Neuronal stem cell (in vitro differentiated cells): ENCODE data around the gene ARMH3.
A peak's percentile ranks its signal among the peaks of the same experiment; 100 is the strongest.
"Not testable (repeated sequence)": the region's sequence is repeated elsewhere in the genome, so short reads cannot be mapped to it uniquely, and the experiment has no call there.

Experiments used
- DNase-seq: peaks from one replicate; pipeline ENCODE4 v3.0.0-alpha.2; 2013; ENCODE audit warnings: low spot score
- H2AFZ ChIP-seq: one replicate; pipeline ENCODE4 v1.6.1; 2013; ENCODE audit warnings: mild to moderate bottlenecking, low read length, inconsistent platforms
- H2AK5ac ChIP-seq: 2 replicates; pipeline ENCODE4 v1.6.1; 2013; ENCODE audit warnings: low read depth, mild to moderate bottlenecking, inconsistent platforms, low read length, moderate library complexity, mixed read lengths
- H2BK120ac ChIP-seq: 2 replicates; pipeline ENCODE4 v1.6.1; 2013; ENCODE audit warnings: low read depth, mild to moderate bottlenecking, inconsistent platforms, low read length, moderate library complexity, mixed read lengths
- H2BK12ac ChIP-seq: one replicate; pipeline ENCODE4 v1.6.1; 2013; ENCODE audit warnings: low read length, inconsistent platforms
- H2BK15ac ChIP-seq: 2 replicates; pipeline ENCODE4 v1.6.1; 2013; ENCODE audit warnings: mild to moderate bottlenecking, low read length, inconsistent platforms, mixed read lengths
- H2BK5ac ChIP-seq: one replicate; pipeline ENCODE4 v1.6.1; 2013; ENCODE audit warnings: inconsistent platforms, mild to moderate bottlenecking, low read length, moderate library complexity
- H3K14ac ChIP-seq: one replicate; pipeline ENCODE4 v1.6.1; 2013; ENCODE audit warnings: low read length, inconsistent platforms
- H3K18ac ChIP-seq: 2 replicates; pipeline ENCODE4 v1.6.1; 2013; ENCODE audit warnings: low read length, inconsistent platforms
- H3K23ac ChIP-seq: 2 replicates; pipeline ENCODE4 v1.6.1; 2013; ENCODE audit warnings: low read depth, mild to moderate bottlenecking, mixed read lengths, low read length, inconsistent platforms; ENCODE audit not compliant: poor library complexity
- H3K27ac ChIP-seq: replicated peaks from 3 replicates; pipeline ENCODE4 v1.5.1; 2013; ENCODE audit warnings: low read length, inconsistent platforms
- H3K27me3 ChIP-seq, 3 experiments: 2 replicates each; pipeline ENCODE4 v1.6.1; 2013; ENCODE audit warnings: low read length in 3 of 3, mild to moderate bottlenecking in 2 of 3, inconsistent platforms in 1 of 3, low read depth in 1 of 3, mixed read lengths in 1 of 3, moderate library complexity in 1 of 3; ENCODE audit not compliant: control insufficient read depth in 3 of 3, insufficient read depth in 3 of 3
- H3K36me3 ChIP-seq, 2 donors: replicated peaks in 1 of 2; 2 replicates each; pipeline ENCODE4 v1.6.1; 2013; ENCODE audit warnings: low read length in 2 of 2; ENCODE audit not compliant: control insufficient read depth in 2 of 2, insufficient read depth in 2 of 2
- H3K4ac ChIP-seq: 2 replicates; pipeline ENCODE4 v1.6.1; 2013; ENCODE audit warnings: inconsistent platforms, mild to moderate bottlenecking, low read length, moderate library complexity
- H3K4me1 ChIP-seq, 2 donors: 1 replicate in 1 of 2; 2 replicates in 1 of 2; pipeline ENCODE4 v1.6.1; 2013; ENCODE audit warnings: low read length in 2 of 2, low read depth in 1 of 2; ENCODE audit not compliant: control insufficient read depth in 2 of 2, insufficient read depth in 1 of 2
- H3K4me2 ChIP-seq: one replicate; pipeline ENCODE4 v1.6.1; 2013; ENCODE audit warnings: mild to moderate bottlenecking, low read length, inconsistent platforms; ENCODE audit not compliant: insufficient read depth, poor library complexity, severe bottlenecking
- H3K4me3 ChIP-seq, 2 donors: 2 replicates each; pipeline ENCODE4 v1.5.1; 2013; ENCODE audit warnings: low read length in 2 of 2, mild to moderate bottlenecking in 2 of 2, inconsistent platforms in 1 of 2, moderate library complexity in 1 of 2
- H3K79me1 ChIP-seq: one replicate; pipeline ENCODE4 v1.6.1; 2013; ENCODE audit warnings: low read depth, mild to moderate bottlenecking, inconsistent platforms, low read length, moderate library complexity
- H3K9ac ChIP-seq: one replicate; pipeline ENCODE4 v1.6.1; 2013; ENCODE audit warnings: mild to moderate bottlenecking, low read depth, low read length, inconsistent platforms; ENCODE audit not compliant: poor library complexity
- H3K9me3 ChIP-seq, 2 donors: replicated peaks in 1 of 2; 2 replicates each; pipeline versions ENCODE3 to v1.6.1; 2013; ENCODE audit warnings: low read length in 2 of 2, mild to moderate bottlenecking in 2 of 2, inconsistent platforms in 1 of 2, low read depth in 1 of 2, mixed read lengths in 1 of 2, moderate library complexity in 1 of 2; ENCODE audit not compliant: control insufficient read depth in 2 of 2, insufficient read depth in 1 of 2
- H4K8ac ChIP-seq: one replicate; pipeline ENCODE4 v1.6.1; 2013; ENCODE audit warnings: low read depth, mild to moderate bottlenecking, inconsistent platforms, low read length, moderate library complexity
- H4K91ac ChIP-seq: one replicate; pipeline ENCODE4 v1.6.1; 2013; ENCODE audit warnings: low read length, low read depth, mild to moderate bottlenecking, inconsistent platforms; ENCODE audit not compliant: poor library complexity
- WGBS, 2 donors: extraction: QIAGEN DNeasy Blood & Tissue Kit; methylation state at CpG; one replicate each; pipeline ENCODE4 v1.1.7; 2013; ENCODE audit warnings: missing lambda C conversion rate in 2 of 2, mixed read lengths in 1 of 2; ENCODE audit not compliant: insufficient read length in 2 of 2, insufficient replicate concordance in 1 of 2; ENCODE audit errors: extremely low coverage in 2 of 2; 5-methylcytosine and 5-hydroxymethylcytosine counted together

ARMH3 gene

DNA sequence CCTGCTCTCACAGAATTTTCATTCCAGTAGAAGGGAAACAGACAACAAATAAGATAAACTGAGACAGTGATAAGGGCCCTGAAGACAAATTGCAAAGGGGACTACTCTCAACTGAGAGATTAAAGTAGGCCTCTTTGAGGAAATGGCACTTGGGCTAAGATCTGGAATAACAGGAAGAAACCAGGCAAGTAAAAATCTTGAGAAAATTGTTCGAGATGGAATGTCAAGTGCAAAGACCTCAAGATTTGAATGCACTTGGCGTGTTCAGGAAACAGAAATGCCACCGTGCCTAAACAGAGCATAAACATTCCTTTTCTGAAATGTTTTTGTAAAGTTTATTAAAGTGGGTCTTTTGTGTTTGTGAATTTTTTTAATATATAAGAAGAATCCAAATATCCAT is 10.7 kb downstream of the ARMH3 start:
- H2BK5ac ChIP-seq = no peak overlapping the region
- no peak overlapping the region for H3K14ac ChIP-seq
- H3K4me1 ChIP-seq = no peaks in the 10 kb centered on the region
- no peak overlapping the region for H2BK120ac ChIP-seq
- H3K79me1 ChIP-seq = peaks cover 4% of the 10 kb centered on the region
- H3K36me3 ChIP-seq = no peaks in the 10 kb centered on the region
- no peak overlapping the region for H2AK5ac ChIP-seq
- no peak overlapping the region for H3K4me2 ChIP-seq
- H3K27me3 ChIP-seq = no peaks in the 10 kb centered on the region
- H3K4me3 ChIP-seq = no peak overlapping the region
- WGBS, 2 donors = no CpG with 5 or more reads among the region's 3 CpGs
- H3K18ac ChIP-seq = no peak overlapping the region
- H4K91ac ChIP-seq = no peak overlapping the region
- H3K9me3 ChIP-seq = no peaks in the 10 kb centered on the region
- H3K27ac ChIP-seq = no peak overlapping the region
- H3K9ac ChIP-seq = no peak overlapping the region
- H4K8ac ChIP-seq = no peak overlapping the region
- H2BK15ac ChIP-seq = no peak overlapping the region
- H2AFZ ChIP-seq = no peak overlapping the region
- H3K4ac ChIP-seq = no peak overlapping the region
- H3K23ac ChIP-seq = no peak overlapping the region
- H2BK12ac ChIP-seq = no peak overlapping the region
- no peak for DNase-seq

DNA sequence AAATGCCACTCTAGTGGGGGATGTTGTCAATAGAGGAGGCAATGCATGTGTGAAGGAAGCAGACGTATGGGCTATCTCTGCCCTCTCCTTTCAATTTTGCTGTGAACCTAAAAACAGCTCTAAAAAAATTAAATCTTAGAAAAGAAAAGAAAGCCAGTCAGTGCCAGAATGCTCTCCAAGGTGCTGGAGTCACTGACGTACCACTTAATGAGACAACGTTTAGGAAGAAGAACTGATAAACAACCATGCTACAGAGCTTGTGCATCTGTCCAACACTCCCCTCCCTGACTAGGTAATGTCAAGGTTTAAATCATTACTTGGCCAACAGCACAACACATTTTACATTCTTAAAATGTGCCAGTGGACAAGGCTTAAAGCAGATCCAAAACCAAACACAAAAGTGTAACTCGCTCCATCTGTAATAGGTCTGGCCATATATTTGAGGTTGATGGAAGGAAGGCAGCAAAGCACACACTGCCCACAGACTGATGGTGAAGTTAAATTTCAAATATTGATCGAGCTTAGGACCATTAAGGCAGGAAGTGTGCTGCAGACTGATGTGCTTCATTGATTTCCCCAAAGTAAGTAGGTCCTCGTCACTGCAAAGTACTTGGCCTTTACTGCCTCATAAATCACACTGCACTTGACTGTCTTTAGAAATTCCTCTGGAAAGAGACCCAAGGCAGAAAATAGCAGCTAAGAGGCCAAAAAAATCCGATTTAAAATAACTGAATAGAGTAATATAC is 15.5 kb downstream of the ARMH3 start:
- Histone ChIP-seq H3K27me3 (no peaks in the 10 kb centered on the region), H3K18ac (no peak overlapping the region), H3K27ac (no peak overlapping the region), H2BK120ac (no peak overlapping the region), H3K23ac (no peak overlapping the region), H4K8ac (no peak overlapping the region), H3K79me1 (peaks cover 6% of the 10 kb centered on the region), H3K4me3 (no peak overlapping the region), H3K9me3 (no peaks in the 10 kb centered on the region), H2BK5ac (no peak overlapping the region), H3K14ac (no peak overlapping the region), H2BK12ac (no peak overlapping the region), H2AFZ (no peak overlapping the region), H3K36me3 (peaks cover 2 to 26% of the 10 kb centered on the region in 2 donors), H3K4me2 (no peak overlapping the region), H3K4ac (no peak overlapping the region), H3K9ac (no peak overlapping the region), H3K4me1 (no peaks in the 10 kb centered on the region), H2AK5ac (no peak overlapping the region), H4K91ac (no peak overlapping the region), H2BK15ac (no peak overlapping the region)
- no peak for DNase-seq
- WGBS, 2 donors = no CpG with 5 or more reads among the region's 7 CpGs

DNA sequence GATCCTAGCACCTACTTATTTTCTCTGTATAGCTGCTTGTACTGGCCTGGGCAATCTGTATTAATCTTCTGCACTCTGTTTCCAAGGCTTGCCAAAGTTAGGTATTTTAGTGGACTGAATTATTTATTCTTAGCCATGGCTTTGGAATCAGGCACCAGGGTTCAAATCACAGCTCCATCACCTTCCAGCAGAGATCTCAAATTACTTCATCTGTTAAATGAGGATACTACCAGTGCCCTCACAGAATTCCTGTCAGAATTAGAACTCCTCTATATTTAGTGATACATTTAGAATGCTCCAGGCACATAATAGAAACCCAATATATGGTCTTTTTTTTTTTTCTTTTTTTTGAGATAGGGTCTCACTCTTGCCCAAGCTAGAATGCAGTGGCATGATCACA is 17.6 kb downstream of the ARMH3 start:
- Histone ChIP-seq H2AK5ac (no peak overlapping the region), H2BK5ac (no peak overlapping the region), H3K23ac (no peak overlapping the region), H2BK120ac (no peak overlapping the region), H2AFZ (no peak overlapping the region), H4K8ac (no peak overlapping the region), H3K4me3 (no peak overlapping the region), H2BK15ac (no peak overlapping the region), H3K9ac (no peak overlapping the region), H3K4ac (no peak overlapping the region), H3K27me3 (no peaks in the 10 kb centered on the region), H3K9me3 (no peaks in the 10 kb centered on the region), H3K27ac (no peak overlapping the region), H3K4me2 (no peak overlapping the region), H3K14ac (no peak overlapping the region), H2BK12ac (no peak overlapping the region), H3K79me1 (peaks cover 6% of the 10 kb centered on the region), H4K91ac (no peak overlapping the region), H3K4me1 (no peaks in the 10 kb centered on the region), H3K36me3 (peaks cover 2 to 40% of the 10 kb centered on the region in 2 donors), H3K18ac (no peak overlapping the region)
- no peak for DNase-seq

DNA sequence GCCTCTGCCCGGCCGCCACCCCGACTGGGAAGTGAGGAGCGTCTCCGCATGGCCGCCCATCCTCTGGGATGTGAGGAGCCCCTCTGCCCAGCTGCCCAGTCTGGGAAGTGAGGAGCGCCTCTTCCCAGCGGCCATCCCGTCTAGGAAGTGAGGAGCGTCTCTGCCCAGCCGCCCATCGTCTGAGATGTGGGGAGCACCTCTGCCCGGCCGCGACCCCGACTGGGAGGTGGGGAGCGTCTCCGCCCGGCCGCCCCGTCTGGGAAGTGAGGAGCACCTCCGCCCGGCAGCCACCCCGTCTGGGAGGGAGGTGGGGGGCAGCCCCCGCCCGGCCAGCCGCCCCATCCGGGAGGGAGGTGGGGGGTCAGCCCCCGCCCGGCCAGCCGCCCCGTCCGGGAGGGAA is 20.2 kb downstream of the ARMH3 start:
- not testable (repeated sequence) for H2AFZ ChIP-seq, H3K4me2 ChIP-seq, H3K14ac ChIP-seq, H3K4me3 ChIP-seq, H4K8ac ChIP-seq, H3K18ac ChIP-seq, H3K79me1 ChIP-seq, H2BK5ac ChIP-seq, DNase-seq, H2BK15ac ChIP-seq, H2AK5ac ChIP-seq, H4K91ac ChIP-seq, H3K27me3 ChIP-seq, H2BK12ac ChIP-seq, H3K27ac ChIP-seq, H2BK120ac ChIP-seq, H3K4me1 ChIP-seq, H3K9ac ChIP-seq, H3K4ac ChIP-seq, H3K9me3 ChIP-seq
- Histone ChIP-seq H3K36me3 (peaks cover 7 to 62% of the 10 kb centered on the region in 2 donors), H3K23ac (peak overlapping the region; percentile 20)
- no CpG with 5 or more reads among the region's 33 CpGs for WGBS, 2 donors
